ENCODE data around the gene KIF5A.

Gene KIF5A

DNA sequence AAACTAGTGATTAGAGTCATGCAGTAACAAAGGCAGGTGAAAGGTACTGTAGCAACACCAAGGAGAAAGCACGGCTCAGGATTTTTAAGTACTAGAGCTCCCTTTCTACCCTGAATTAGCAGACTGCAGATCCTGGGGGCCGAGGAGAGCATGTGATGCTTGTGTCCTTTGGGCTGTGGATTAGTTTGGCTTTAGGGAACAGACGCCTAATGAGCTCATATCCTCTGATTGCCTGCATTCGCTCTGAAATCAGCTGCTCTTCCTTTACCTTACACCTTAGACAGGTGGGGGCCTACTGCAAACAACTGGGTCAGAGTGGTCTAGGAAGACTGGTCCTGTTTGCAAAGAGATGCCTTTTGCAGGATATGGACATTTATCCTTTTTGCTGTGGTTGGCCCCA lies 43.3 kb downstream of the KIF5A start:
- no peaks in the 10 kb centered on the region for H3F3A ChIP-seq (ENCODE audit: low read depth)
- peak overlapping the region; percentile 74 for H3K9ac ChIP-seq (ENCODE audit: low read depth, low read length, poor library complexity, severe bottlenecking)
- no peaks in the 10 kb centered on the region for H3K9me3 ChIP-seq (ENCODE audit: insufficient read depth, low read depth, low read length)
- peak overlapping the region; percentile 98 for H3K4me2 ChIP-seq (ENCODE audit: low read depth, low read length, poor library complexity, severe bottlenecking)
- no peaks in the 10 kb centered on the region for H4K20me1 ChIP-seq (ENCODE audit: insufficient read depth, low read length, poor library complexity, severe bottlenecking)
- peaks cover 11% of the 10 kb centered on the region; the same call in 1 of the 2 replicates for H3K36me3 ChIP-seq (ENCODE audit: insufficient read depth, low read length)
- TF ChIP-seq, protein P1, sequence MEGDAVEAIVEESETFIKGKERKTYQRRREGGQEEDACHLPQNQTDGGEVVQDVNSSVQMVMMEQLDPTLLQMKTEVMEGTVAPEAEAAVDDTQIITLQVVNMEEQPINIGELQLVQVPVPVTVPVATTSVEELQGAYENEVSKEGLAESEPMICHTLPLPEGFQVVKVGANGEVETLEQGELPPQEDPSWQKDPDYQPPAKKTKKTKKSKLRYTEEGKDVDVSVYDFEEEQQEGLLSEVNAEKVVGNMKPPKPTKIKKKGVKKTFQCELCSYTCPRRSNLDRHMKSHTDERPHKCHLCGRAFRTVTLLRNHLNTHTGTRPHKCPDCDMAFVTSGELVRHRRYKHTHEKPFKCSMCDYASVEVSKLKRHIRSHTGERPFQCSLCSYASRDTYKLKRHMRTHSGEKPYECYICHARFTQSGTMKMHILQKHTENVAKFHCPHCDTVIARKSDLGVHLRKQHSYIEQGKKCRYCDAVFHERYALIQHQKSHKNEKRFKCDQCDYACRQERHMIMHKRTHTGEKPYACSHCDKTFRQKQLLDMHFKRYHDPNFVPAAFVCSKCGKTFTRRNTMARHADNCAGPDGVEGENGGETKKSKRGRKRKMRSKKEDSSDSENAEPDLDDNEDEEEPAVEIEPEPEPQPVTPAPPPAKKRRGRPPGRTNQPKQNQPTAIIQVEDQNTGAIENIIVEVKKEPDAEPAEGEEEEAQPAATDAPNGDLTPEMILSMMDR (conservative IDR thresholded peaks at IDR 0.05; ENCODE audit: low read length), result no peak
- TF ChIP-seq EZH2phosphoT487 (IDR thresholded peaks at IDR 0.05; ENCODE audit: borderline replicate concordance), result no peak
- H3K9me2 ChIP-seq (replicated peaks; ENCODE audit: low read depth, low read length), result no peaks in the 10 kb centered on the region
- peaks cover 22% of the 10 kb centered on the region for H3K4me1 ChIP-seq (ENCODE audit: insufficient read depth, low read length, poor library complexity, severe bottlenecking)
- H2AFZ ChIP-seq (ENCODE audit: low read length), result no peak overlapping the region
- H3K27me3 ChIP-seq (ENCODE audit: insufficient read depth, low read length, poor library complexity, severe bottlenecking), result no peaks in the 10 kb centered on the region
- peaks cover 33% of the 10 kb centered on the region; the same call in 1 of the 2 replicates for H3K79me2 ChIP-seq (ENCODE audit: insufficient read depth, low read length)
- H3K4me3 ChIP-seq (ENCODE audit: low read length, poor library complexity, severe bottlenecking), result peak overlapping the region; percentile 87

DNA sequence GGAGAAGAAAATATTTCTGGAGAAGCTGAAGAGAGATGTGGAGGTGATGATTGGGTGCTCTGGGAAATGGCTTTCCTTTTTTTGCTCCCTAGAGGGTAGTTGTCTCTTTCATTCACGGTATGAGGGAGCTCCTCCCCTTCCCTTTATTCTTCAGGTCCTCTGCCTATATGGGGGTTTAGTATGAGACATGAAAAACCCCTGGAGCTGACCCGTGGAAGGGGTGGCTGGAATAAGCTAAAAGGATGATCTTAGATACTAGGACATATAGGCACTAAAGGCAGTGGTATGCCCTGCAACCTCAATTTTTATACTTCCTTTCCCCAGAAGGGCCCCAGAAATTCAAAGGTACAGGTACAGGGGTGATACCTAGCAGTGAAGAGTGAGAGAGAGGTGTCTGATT lies 50.6 kb downstream of the KIF5A start:
- H3K79me2 ChIP-seq (ENCODE audit: insufficient read depth, low read length), result no peaks in the 10 kb centered on the region
- H4K20me1 ChIP-seq (ENCODE audit: insufficient read depth, low read length, poor library complexity, severe bottlenecking), result no peaks in the 10 kb centered on the region
- H2AFZ ChIP-seq (ENCODE audit: low read length), result no peak overlapping the region
- H3K4me1 ChIP-seq (ENCODE audit: insufficient read depth, low read length, poor library complexity, severe bottlenecking), result peaks cover 14% of the 10 kb centered on the region
- no peaks in the 10 kb centered on the region for H3K27me3 ChIP-seq (ENCODE audit: insufficient read depth, low read length, poor library complexity, severe bottlenecking)
- no peaks in the 10 kb centered on the region for H3F3A ChIP-seq (ENCODE audit: low read depth)
- no peaks in the 10 kb centered on the region for H3K9me2 ChIP-seq (replicated peaks; ENCODE audit: low read depth, low read length)
- H3K9ac ChIP-seq (ENCODE audit: low read depth, low read length, poor library complexity, severe bottlenecking), result no peak overlapping the region
- no peak for TF ChIP-seq EZH2phosphoT487 (IDR thresholded peaks at IDR 0.05; ENCODE audit: borderline replicate concordance)
- TF ChIP-seq, protein P1 (conservative IDR thresholded peaks at IDR 0.05; ENCODE audit: low read length), result no peak
- H3K4me2 ChIP-seq (ENCODE audit: low read depth, low read length, poor library complexity, severe bottlenecking), result no peak overlapping the region
- H3K9me3 ChIP-seq (ENCODE audit: insufficient read depth, low read depth, low read length), result no peaks in the 10 kb centered on the region
- H3K36me3 ChIP-seq (ENCODE audit: insufficient read depth, low read length), result peaks cover 40% of the 10 kb centered on the region; the same call in 1 of the 2 replicates
- no peak overlapping the region for H3K4me3 ChIP-seq (ENCODE audit: low read length, poor library complexity, severe bottlenecking)

DNA sequence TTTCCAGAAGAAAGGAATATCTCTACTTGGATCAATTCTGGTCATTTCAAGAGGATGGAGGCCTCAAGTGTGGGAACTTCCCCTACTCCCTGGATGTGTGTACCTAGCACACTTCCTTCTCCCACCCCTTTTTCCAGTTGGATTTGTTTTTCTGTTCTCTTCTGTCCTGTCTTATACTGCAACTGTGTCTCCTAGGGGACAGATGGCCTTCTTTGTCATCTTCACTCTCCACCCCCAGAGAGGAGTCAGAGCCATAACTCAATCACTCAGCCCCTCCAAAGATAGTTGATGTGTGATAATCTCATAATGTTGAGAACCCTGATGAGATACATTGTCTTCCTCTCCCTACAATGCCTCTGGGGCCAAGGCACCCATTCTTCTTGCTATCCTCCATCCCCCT lies 52.7 kb downstream of the KIF5A start:
- no peak overlapping the region for H3K9ac ChIP-seq (ENCODE audit: low read depth, low read length, poor library complexity, severe bottlenecking)
- H3K4me2 ChIP-seq (ENCODE audit: low read depth, low read length, poor library complexity, severe bottlenecking), result no peak overlapping the region
- no peaks in the 10 kb centered on the region for H3F3A ChIP-seq (ENCODE audit: low read depth)
- TF ChIP-seq EZH2phosphoT487 (IDR thresholded peaks at IDR 0.05; ENCODE audit: borderline replicate concordance), result no peak
- TF ChIP-seq, protein P1 (conservative IDR thresholded peaks at IDR 0.05; ENCODE audit: low read length), result no peak
- peaks cover 25% of the 10 kb centered on the region for H3K4me1 ChIP-seq (ENCODE audit: insufficient read depth, low read length, poor library complexity, severe bottlenecking)
- H2AFZ ChIP-seq (ENCODE audit: low read length), result no peak overlapping the region
- H3K9me2 ChIP-seq (replicated peaks; ENCODE audit: low read depth, low read length), result no peaks in the 10 kb centered on the region
- no peaks in the 10 kb centered on the region for H3K79me2 ChIP-seq (ENCODE audit: insufficient read depth, low read length)
- no peaks in the 10 kb centered on the region for H3K9me3 ChIP-seq (ENCODE audit: insufficient read depth, low read depth, low read length)
- no peaks in the 10 kb centered on the region for H3K27me3 ChIP-seq (ENCODE audit: insufficient read depth, low read length, poor library complexity, severe bottlenecking)
- H3K36me3 ChIP-seq (ENCODE audit: insufficient read depth, low read length), result peaks cover 33% of the 10 kb centered on the region; the same call in 1 of the 2 replicates
- H3K4me3 ChIP-seq (ENCODE audit: low read length, poor library complexity, severe bottlenecking), result no peak overlapping the region
- no peaks in the 10 kb centered on the region for H4K20me1 ChIP-seq (ENCODE audit: insufficient read depth, low read length, poor library complexity, severe bottlenecking)

Data from Loucy (cell line).